Nephron progenitor cell (in vitro differentiated cells): ENCODE data around the gene COA1.

Experiments used
- DNase-seq: peaks from one replicate; pipeline ENCODE4 v3.0.0; 2021
- H3K27ac Mint-ChIP-seq: 2 replicates; pipeline ENCODE4 v1.8.0; 2021; ENCODE audit warnings: mild to moderate bottlenecking, moderate library complexity, mixed read lengths
- H3K27me3 Mint-ChIP-seq: 2 replicates; pipeline ENCODE4 v1.8.0; 2021; ENCODE audit warnings: mild to moderate bottlenecking, low read depth, mixed read lengths; ENCODE audit not compliant: poor library complexity
- H3K36me3 Mint-ChIP-seq: 2 replicates; pipeline ENCODE4 v1.8.0; 2021; ENCODE audit warnings: low read depth, mixed read lengths
- H3K4me1 Mint-ChIP-seq: 2 replicates; pipeline ENCODE4 v1.8.0; 2021; ENCODE audit warnings: mixed read lengths
- H3K4me3 Mint-ChIP-seq: 2 replicates; pipeline ENCODE4 v1.8.0; 2021; ENCODE audit warnings: mild to moderate bottlenecking, moderate library complexity, mixed read lengths
- H3K9me3 Mint-ChIP-seq: 2 replicates; pipeline ENCODE4 v1.8.0; 2021; ENCODE audit warnings: mild to moderate bottlenecking, moderate library complexity, mixed read lengths
- TF ChIP-seq, protein P1 (sequence below): fragments of 200-600 bp; sonication (generic); IDR thresholded peaks from 2 replicates; pipeline ENCODE4 v1.5.0; 2021; ENCODE audit warnings: antibody characterized with exemption

COA1 gene

DNA sequence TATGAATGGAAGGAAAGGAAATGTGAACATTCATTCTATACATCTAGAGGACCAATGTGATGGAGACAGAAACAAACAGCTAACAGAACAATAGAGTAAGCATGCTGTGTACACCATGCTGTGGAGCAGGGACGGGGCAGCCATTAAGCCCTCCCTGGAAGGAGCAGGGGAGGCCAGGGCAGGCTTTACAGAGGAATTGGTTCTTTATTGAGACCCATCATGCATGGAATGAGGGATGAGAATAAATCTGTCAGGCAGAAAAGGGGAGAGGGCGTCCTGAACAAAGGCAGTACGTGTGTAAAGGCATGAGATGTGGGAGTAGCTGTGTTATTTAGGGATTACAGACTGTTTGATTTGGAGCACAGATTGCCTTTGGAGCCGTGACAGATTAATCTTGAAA is 111.2 kb downstream of the COA1 start:
- H3K27ac Mint-ChIP-seq, result no peak overlapping the region
- peak; percentile 9 for DNase-seq
- no peaks in the 10 kb centered on the region for H3K4me1 Mint-ChIP-seq
- H3K4me3 Mint-ChIP-seq, result no peak overlapping the region
- H3K36me3 Mint-ChIP-seq, result peaks cover 25% of the 10 kb centered on the region
- H3K9me3 Mint-ChIP-seq, result no peaks in the 10 kb centered on the region
- H3K27me3 Mint-ChIP-seq, result peaks cover 4% of the 10 kb centered on the region
- TF ChIP-seq, protein P1, sequence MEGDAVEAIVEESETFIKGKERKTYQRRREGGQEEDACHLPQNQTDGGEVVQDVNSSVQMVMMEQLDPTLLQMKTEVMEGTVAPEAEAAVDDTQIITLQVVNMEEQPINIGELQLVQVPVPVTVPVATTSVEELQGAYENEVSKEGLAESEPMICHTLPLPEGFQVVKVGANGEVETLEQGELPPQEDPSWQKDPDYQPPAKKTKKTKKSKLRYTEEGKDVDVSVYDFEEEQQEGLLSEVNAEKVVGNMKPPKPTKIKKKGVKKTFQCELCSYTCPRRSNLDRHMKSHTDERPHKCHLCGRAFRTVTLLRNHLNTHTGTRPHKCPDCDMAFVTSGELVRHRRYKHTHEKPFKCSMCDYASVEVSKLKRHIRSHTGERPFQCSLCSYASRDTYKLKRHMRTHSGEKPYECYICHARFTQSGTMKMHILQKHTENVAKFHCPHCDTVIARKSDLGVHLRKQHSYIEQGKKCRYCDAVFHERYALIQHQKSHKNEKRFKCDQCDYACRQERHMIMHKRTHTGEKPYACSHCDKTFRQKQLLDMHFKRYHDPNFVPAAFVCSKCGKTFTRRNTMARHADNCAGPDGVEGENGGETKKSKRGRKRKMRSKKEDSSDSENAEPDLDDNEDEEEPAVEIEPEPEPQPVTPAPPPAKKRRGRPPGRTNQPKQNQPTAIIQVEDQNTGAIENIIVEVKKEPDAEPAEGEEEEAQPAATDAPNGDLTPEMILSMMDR, result no peak

DNA sequence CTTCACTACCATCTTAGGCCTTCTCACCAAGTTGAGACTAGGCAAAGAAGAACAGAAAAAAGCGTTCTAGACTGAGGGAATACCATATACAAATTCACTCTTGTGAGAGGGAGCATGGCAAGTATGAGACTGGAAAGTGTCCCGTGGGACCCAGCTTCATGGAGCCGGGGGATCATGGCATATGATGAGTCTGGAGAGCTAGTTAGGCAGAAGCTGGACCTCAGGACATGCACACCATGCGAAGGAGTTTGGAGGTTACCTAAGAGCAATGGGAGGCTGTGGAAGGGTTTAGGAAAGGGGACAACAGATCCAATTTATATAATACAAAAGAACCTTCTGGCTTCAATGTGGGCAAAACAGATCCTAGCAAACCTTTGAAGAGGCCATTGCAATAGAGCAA is 112.3 kb downstream of the COA1 start:
- Mint-ChIP-seq H3K4me3 (no peak overlapping the region), H3K9me3 (no peaks in the 10 kb centered on the region), H3K27ac (no peak overlapping the region), H3K27me3 (no peaks in the 10 kb centered on the region), H3K4me1 (no peaks in the 10 kb centered on the region), H3K36me3 (peaks cover 30% of the 10 kb centered on the region)
- no peak for DNase-seq
- TF ChIP-seq, protein P1, result no peak

- H3K27ac Mint-ChIP-seq, result no peak overlapping the region
Observed at GRCh38 chr7:43615558-43616145, 113.7 kb downstream of the COA1 start.

GRCh38 chr7:43612599-43613589 is 116.4 kb downstream of the COA1 start:
- TF ChIP-seq, protein P1, result no peak
- no peak overlapping the region for H3K27ac Mint-ChIP-seq
- no peak overlapping the region for H3K4me3 Mint-ChIP-seq

More at GRCh38 chr7:43615558-43616145, 113.7 kb downstream of the COA1 start:
- Mint-ChIP-seq H3K36me3 (peaks cover 34% of the 10 kb centered on the region), H3K4me3 (no peak overlapping the region), H3K9me3 (no peaks in the 10 kb centered on the region), H3K4me1 (no peaks in the 10 kb centered on the region), H3K27me3 (no peaks in the 10 kb centered on the region)
- TF ChIP-seq, protein P1, result no peak
- DNase-seq, result no peak

GRCh38 chr7:43612128-43612527 is 117.2 kb downstream of the COA1 start:
- H3K27me3 Mint-ChIP-seq, result no peaks in the 10 kb centered on the region
- H3K27ac Mint-ChIP-seq, result no peak overlapping the region
- no peak for DNase-seq
- no peaks in the 10 kb centered on the region for H3K9me3 Mint-ChIP-seq
- H3K4me3 Mint-ChIP-seq, result no peak overlapping the region
- H3K4me1 Mint-ChIP-seq, result no peaks in the 10 kb centered on the region
- TF ChIP-seq, protein P1, result no peak
- H3K36me3 Mint-ChIP-seq, result peaks cover 50% of the 10 kb centered on the region

More at GRCh38 chr7:43612599-43613589, 116.4 kb downstream of the COA1 start:
- no peak for DNase-seq
- H3K9me3 Mint-ChIP-seq, result no peaks in the 10 kb centered on the region
- H3K27me3 Mint-ChIP-seq, result no peaks in the 10 kb centered on the region
- H3K36me3 Mint-ChIP-seq, result peaks cover 50% of the 10 kb centered on the region
- no peaks in the 10 kb centered on the region for H3K4me1 Mint-ChIP-seq
